Stimulated activated CD8-positive, alpha-beta memory T cell treated with anti-CD3 and anti-CD28 coated beads, Interleukin-7, amount 100 ng/mL, for 1 hour (primary cell): ENCODE data around the gene NR2C2.
"Not testable (repeated sequence)": the region's sequence is repeated elsewhere in the genome, so short reads cannot be mapped to it uniquely, and the experiment has no call there.

ENCODE experiments used
- DNase-seq, 2 donors: peaks; one replicate each; pipeline ENCODE4 v3.0.0-alpha.2; 2020; ENCODE audit warnings: low read depth in 2 of 2

Gene NR2C2

GRCh38 chr3:14947100-14947885 lies at the start of gene NR2C2:
TSS of gene NR2C2 (plus strand) at chr3:14947583. CDS start at chr3:15003915, 56,332 bp downstream.
- peak; percentile 73 for DNase-seq

DNA sequence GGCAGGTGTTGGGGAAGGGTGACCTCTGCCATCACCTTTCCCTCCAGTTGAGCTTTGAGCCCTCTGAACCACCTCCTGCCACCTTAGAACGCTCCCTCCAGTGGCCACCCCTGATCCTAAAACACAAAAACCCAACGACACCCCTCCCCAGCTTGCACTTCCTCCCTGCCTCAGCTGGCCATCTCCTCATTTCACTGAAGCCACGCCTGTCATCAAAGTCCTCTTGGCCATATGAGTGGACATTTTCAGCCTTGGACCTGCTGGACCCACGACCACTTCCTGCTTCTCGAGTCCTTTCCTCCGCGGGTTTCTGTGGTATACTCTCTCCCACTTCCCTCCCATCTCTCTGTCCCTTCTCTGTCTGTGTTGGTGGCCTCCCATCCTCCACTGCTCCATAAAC lies 48.5 kb upstream of the NR2C2 start:
- no peak for DNase-seq

DNA sequence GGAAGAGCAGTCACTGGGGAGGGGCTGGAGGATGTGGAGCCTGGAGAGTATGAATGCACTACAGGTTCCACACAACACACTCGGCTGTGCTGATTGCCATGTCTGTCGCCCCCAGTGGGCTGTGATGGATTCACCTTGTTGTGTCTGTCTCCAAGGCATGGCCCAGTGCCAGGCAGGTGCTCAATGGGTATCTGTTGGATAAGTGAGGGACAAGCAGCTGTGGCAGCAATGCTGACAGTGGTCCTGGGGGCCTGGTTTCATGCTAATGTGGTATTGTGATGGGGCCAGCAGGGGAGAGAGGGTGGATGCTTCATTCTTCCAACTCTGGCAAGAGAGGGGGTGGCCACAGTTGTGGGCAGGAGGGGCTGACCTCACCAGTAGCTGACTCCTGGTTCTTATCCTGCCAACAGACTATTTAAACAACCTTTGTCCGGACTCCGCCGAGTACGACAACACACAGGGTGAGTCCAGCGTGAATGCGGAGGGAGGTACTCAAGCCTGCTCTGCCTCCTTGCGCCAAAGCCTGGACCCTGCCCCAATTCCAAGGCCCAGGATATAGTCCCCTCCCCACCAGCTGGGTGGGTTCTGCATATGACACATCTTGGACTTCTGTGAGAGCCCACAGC lies 47.3 kb upstream of the NR2C2 start:
- no peak for DNase-seq

DNA sequence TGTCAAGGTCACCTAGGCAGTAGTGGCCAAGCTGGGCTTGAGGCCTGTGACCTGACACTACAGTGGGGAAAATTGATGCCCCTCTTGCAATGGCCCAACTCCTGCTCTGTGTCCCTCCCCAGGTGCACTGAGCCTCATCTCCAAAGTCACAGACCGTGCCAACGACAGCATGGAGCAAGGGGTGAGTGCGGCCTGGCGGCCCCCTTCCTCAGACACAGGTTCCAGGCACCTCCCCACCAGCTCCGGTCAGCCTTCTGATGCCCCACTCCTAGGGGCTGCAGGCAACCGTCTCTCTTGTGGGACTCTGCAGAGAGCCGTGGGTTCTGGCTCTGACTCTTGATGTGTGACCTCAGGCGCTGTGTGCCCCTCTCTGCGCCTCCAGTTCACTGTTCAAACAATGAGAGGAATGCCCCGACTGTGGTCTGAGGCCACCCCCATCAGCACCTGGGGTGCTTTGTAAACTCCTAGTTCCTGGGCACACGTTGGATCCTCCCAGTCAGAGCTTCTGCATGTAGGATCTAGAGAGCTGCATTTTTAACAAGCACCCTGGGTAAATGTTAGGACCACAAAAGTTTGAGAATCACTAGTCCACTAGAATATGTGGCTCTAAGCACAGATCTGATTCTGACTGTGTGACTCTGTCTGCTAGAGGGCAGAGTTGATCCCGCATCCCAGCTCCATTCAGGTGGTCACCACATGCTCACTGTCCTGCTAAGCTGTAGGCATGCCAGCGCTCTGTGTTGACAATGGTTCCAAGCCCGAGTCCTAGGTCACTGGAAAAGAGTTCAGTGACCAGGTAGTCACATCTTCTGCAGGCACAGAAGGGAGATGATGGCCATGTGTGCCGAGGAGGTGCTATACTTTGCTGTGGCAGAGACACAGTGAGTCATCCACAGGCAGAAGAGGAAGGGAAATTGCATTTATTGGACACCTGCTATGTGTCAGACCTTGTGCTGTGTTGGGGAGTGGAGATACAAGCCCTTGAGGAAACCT lies 46.2 kb upstream of the NR2C2 start:
- DNase-seq: no peak

DNA sequence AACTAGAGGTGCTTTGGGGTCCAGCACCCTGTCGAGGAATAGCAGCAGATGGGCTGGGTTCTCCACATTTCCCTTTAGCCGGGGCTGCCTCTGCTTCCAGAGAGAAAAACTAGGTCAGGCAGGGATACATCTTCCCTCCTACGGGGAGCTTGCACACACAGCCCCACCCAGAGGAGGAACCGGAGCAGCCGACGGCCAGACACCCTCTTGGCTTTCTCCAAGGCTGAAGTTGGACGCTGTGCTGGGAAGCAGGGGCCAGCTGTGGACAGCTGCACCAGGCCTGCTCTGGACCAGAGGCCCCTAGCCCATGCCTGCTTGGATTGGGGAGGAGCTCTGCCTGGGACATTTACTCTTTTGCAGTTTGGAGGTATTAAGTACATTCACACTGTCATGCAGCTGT lies 44.7 kb upstream of the NR2C2 start:
- no peak for DNase-seq

DNA sequence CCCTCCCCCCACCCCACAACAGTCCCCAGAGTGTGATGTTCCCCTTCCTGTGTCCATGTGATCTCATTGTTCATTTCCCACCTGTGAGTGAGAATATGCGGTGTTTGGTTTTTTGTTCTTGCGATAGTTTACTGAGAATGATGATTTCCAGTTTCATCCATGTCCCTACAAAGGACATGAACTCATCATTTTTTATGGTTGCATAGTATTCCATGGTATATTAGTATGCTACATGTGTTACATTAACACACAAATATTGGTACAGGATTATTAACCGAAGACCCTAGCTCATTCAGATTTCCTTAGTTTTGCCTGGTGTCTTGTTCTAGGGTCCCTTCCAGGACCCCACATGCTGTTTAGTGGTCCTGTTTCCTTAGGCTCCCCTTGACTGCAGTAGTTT lies 43.9 kb upstream of the NR2C2 start:
- DNase-seq: not testable (repeated sequence)

DNA sequence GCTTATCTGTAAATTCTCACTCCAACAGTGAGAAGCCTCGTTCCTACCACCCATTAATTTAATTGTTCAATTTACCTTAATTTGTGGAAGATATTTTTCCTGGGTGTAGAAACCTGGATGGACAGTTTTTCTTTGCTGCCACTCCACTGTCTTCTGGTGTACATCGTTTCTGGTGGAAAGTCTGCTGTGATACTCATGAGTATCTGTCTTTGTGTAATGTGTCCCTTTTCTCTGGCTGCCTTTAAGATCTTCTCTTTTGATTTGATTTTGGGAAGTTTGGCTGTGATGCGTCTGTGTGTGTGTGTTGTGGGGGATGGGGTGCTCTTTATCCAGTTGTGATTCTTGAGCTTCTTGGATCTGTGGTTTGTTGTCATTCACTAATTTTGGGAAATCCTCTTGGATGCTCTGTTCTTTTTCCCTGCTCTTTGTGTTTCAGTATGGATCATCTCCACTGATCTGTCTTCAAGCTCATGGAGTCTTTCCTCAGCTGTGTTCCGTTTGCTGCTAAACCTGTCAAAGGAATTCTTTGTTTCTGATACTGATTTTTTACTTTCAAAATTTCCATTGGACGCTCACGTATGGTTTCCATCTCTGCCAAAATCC lies 42.2 kb upstream of the NR2C2 start:
- no peak for DNase-seq

DNA sequence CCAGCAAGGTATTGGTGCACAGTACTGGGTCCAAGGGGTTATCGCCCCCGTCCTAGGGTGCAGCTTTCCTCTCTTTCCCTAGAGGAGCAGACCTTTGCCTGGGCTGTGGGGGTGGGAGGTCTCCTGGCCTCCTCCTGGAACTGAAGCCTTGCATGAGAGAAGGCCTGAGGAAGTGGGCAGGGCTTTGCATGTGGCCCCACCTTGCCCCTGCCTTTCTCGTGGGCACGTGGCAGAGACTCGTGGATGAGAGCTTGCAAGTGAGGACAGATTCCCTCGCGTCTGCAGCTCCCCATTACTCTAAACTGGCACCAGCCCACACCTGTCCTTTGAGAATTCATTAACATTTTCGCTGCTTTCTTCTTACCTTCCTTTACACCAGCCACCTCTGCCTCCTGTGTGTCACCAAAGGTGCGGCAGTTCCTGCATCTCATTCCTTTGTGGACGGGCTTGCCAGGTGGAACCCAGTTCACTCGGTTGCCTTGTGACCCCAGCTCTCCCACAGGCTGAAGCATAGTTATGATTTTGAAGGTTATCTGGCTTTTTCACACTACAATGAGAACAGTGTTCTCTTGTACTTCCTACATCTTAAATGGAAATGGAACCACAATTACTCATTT lies 40.9 kb upstream of the NR2C2 start:
- DNase-seq: no peak

DNA sequence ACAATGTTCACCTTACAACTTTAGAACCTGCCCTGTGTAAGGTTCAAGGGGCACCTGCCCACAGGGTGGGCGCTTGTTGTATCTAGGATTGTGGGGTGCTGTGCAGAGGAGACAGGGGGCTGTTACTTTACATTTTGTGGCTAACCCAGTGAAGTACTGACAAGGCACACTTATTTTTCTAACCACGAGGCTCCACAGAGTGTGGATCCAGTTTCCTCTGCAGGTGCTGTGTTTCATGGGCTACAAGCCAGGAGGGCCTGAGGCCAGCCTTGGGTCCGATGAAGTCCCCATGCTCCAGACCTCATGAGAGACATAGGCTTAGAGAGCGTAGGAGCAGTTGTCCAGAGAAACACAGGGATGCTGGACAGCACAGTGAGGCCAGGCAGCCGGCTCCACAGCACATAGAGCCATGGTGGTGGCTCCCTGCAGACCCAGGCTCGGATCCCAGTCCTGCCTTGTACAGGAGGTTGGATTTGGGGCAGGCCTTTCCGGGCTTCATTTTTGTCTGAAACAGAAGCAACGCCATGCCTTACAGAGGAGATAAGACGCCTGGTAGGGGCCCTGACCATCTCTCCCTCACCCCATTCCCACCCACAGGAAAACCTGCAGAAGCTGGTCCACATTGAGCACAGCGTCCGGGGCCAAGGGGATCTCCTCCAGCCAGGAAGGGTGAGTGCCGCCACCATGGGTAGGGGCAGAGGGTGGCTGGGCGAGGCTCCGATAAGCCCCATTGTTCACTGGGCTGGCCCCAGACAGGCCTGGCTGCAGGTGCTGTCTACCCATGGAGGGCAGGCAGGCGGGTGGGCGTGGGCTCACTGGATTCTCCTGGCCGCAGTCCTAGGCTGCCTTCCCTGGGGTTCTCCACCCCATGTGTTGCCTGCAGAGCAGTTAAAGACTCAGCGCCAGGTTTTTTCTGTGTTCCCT lies 40.1 kb upstream of the NR2C2 start:
- no peak for DNase-seq

GRCh38 chr3:14909250-14909649 lies 38.1 kb upstream of the NR2C2 start:
- no peak for DNase-seq

- DNase-seq: no peak
Measured at GRCh38 chr3:14911651-14912050, 35.7 kb upstream of the NR2C2 start.

- no peak for DNase-seq
Measured at GRCh38 chr3:14913071-14913925, 34.1 kb upstream of the NR2C2 start.

GRCh38 chr3:14913926-14914778 lies 33.2 kb upstream of the NR2C2 start:
- no peak for DNase-seq

GRCh38 chr3:14914779-14915117 lies 32.6 kb upstream of the NR2C2 start:
- DNase-seq: no peak

DNA sequence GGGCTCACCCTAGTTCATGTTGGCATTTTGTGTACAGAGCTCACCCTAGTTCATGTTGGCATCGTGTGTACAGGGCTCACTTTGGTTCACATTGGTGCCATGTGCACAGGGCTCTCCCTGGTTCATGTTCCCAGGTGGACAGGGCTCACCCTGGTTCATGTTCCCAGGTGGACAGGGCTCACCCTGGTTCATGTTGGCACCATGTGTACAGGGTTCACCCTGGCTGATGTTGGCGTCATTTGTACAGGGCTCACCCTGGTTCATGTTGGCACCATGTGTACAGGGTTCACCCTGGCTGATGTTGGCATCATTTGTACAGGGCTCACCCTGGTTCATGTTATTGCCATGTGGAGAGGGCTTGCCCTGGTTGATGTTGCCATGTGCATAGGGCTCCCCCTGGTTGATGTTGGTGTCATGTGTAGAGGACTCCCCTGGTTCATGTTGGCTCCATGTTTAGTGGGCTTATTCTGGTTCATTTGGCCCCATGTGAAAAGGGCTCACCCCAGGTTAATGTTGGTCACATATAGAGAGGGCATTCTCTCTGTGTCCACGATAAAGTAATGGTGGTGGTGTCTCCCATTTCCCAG lies 31.7 kb upstream of the NR2C2 start:
- DNase-seq: no peak

GRCh38 chr3:14918356-14918860 lies 29.0 kb upstream of the NR2C2 start:
- DNase-seq: no peak

DNA sequence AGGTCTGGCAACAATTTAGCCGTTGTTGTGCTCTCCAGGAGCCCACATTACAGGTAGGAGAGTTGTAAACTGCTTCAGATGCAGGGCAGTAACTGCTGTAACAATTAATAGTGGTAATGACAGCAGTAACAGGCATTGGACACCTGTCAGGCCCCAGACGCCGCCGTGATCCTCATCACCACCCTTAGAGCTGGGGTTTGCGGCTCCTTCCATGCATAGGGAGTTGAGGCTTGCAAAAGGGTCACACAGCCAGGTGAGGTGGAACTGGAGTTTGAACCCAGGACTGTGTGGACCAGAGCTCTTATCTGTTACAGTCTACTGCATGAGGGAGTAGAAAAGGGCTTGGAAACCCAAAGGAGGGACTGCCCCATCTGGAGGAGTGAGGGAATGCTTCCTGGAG lies 26.8 kb upstream of the NR2C2 start:
- no peak for DNase-seq

GRCh38 chr3:14921034-14921616 lies 26.3 kb upstream of the NR2C2 start:
- peak; percentile 54 to 73 for DNase-seq
